ENCODE results near the gene ZFYVE21. TPM values are rescaled to one million over a fixed set of nuclear protein-coding genes. Genes with fewer than 3 reads are reported as not detected.
A peak's percentile ranks its signal among the peaks of the same experiment; 100 is the strongest.

ZFYVE21 gene
- total and polyA plus RNA-seq, 10 donors: 21.8 to 71.1 (median 46.0) TPM

GRCh38 chr14:103685276-103686211 is 30.1 kb upstream of the ZFYVE21 start:
- Histone ChIP-seq H3K4me3 (no peak overlapping the region), H3K4me1 (peaks cover 18 to 55% (median 30%) of the 10 kb centered on the region in 6 donors), H3K9me3 (no peaks in the 10 kb centered on the region), H3K27ac (peak overlapping the region in 1 of 8 donors; percentile 10), H3K27me3 (replicated peaks in 1 of 7) (no peaks in the 10 kb centered on the region), H3K36me3 (peaks cover 6 to 100% (median 72%) of the 10 kb centered on the region in 6 donors)
- no peak for TF ChIP-seq POLR2A (IDR thresholded peaks at IDR 0.05)
- peak in 2 of 3 donors; percentile 32 to 36 for TF ChIP-seq POLR2AphosphoS5 (IDR thresholded peaks at IDR 0.05)
- no peak for TF ChIP-seq CTCF (IDR thresholded peaks at IDR 0.05 in 8 of 11, conservative IDR thresholded peaks at IDR 0.05 in 3 of 11)
- no peak for DNase-seq
- 88 to 95% (median 92%) methylated on average over 23 of the region's 23 CpGs for WGBS, 5 donors
- intact Hi-C loops (cut with DNase I; ENCODE audit: low total_unique reads): loop anchor here (10.0 kb wide), 1 partner anchor 111 kb away; no protein-coding TSS in a partner anchor

GRCh38 chr14:103686831-103687485 is 28.7 kb upstream of the ZFYVE21 start:
- WGBS, 5 donors: 66 to 79% (median 76%) methylated on average over 19 of the region's 19 CpGs
- no peak for DNase-seq
- H3K27ac ChIP-seq: peak overlapping the region in 6 of 8 donors; percentile 4 to 78 (median 22)

GRCh38 chr14:103687712-103688111 is 27.9 kb upstream of the ZFYVE21 start:
- H3K36me3 ChIP-seq: peaks cover 6 to 99% (median 61%) of the 10 kb centered on the region in 6 donors
- no peak for TF ChIP-seq POLR2A (IDR thresholded peaks at IDR 0.05)
- no peak for TF ChIP-seq CTCF (IDR thresholded peaks at IDR 0.05 in 8 of 11, conservative IDR thresholded peaks at IDR 0.05 in 3 of 11)
- TF ChIP-seq POLR2AphosphoS5 (IDR thresholded peaks at IDR 0.05): no peak
- H3K27me3 ChIP-seq (replicated peaks in 1 of 7): no peaks in the 10 kb centered on the region
- intact Hi-C loops (cut with DNase I; ENCODE audit: low total_unique reads): loop anchor here (10.0 kb wide), 1 partner anchor 113 kb away; no protein-coding TSS in a partner anchor
- 83 to 90% (median 90%) methylated on average over 4 of the region's 4 CpGs for WGBS, 5 donors
- H3K4me3 ChIP-seq: no peak overlapping the region
- H3K9me3 ChIP-seq: no peaks in the 10 kb centered on the region
- DNase-seq: no peak
- H3K4me1 ChIP-seq: peaks cover 24 to 72% (median 47%) of the 10 kb centered on the region in 6 donors
- peak overlapping the region in 6 of 8 donors; percentile 11 to 78 (median 58) for H3K27ac ChIP-seq

More at GRCh38 chr14:103686831-103687485, 28.7 kb upstream of the ZFYVE21 start:
- Histone ChIP-seq H3K4me1 (peaks cover 24 to 65% (median 40%) of the 10 kb centered on the region in 6 donors), H3K4me3 (no peak overlapping the region), H3K27me3 (replicated peaks in 1 of 7) (no peaks in the 10 kb centered on the region), H3K9me3 (no peaks in the 10 kb centered on the region), H3K36me3 (peaks cover 6 to 99% (median 61%) of the 10 kb centered on the region in 6 donors)
- TF ChIP-seq POLR2A (IDR thresholded peaks at IDR 0.05) (no peak), POLR2AphosphoS5 (IDR thresholded peaks at IDR 0.05) (peak in 2 of 3 donors; percentile 17 to 25)
- intact Hi-C loops (cut with DNase I; ENCODE audit: low total_unique reads): loop anchor here (10.0 kb wide), 1 partner anchor 112 kb away; no protein-coding TSS in a partner anchor

GRCh38 chr14:103688441-103688840 is 27.2 kb upstream of the ZFYVE21 start:
- H3K27me3 ChIP-seq (replicated peaks in 1 of 7): no peaks in the 10 kb centered on the region
- H3K4me3 ChIP-seq: no peak overlapping the region
- H3K36me3 ChIP-seq: peaks cover 3 to 99% (median 61%) of the 10 kb centered on the region in 6 donors
- DNase-seq: no peak
- TF ChIP-seq POLR2AphosphoS5 (IDR thresholded peaks at IDR 0.05) (no peak), POLR2A (IDR thresholded peaks at IDR 0.05) (no peak), CTCF (IDR thresholded peaks at IDR 0.05 in 8 of 11, conservative IDR thresholded peaks at IDR 0.05 in 3 of 11) (no peak)
- intact Hi-C loops (cut with DNase I; ENCODE audit: low total_unique reads): loop anchor here (10.0 kb wide), 1 partner anchor 114 kb away; no protein-coding TSS in a partner anchor
- H3K4me1 ChIP-seq: peaks cover 24 to 80% (median 51%) of the 10 kb centered on the region in 6 donors
- H3K9me3 ChIP-seq: no peaks in the 10 kb centered on the region
- H3K27ac ChIP-seq: peak overlapping the region in 6 of 8 donors; percentile 15 to 78 (median 73)
- WGBS, 5 donors: 86 to 97% (median 94%) methylated on average over 5 of the region's 5 CpGs

Measured in spleen (tissue), 11 donors.